ENCODE measurements around the gene UNC5B.

The UNC5B gene

DNA sequence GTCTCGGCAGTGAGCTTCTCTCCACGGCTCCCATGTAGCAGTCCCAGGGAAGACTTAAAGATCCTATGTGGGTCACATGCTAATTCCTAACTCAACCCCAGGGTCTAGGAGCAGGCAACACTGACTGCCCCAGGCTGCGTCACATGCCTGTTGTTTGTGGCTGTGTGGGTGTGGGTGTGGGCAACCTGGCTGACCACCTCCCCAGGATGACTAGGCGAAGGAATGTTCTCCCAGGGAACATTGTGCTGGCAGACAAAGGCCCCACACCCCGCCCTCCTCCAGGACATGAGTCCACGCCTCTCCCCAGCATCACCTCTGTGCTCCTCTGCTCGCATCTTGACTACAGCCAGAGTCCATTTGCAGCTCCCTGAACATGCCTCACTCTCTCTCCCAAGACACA is 137.0 kb downstream of the UNC5B start:
- no peak for DNase-seq

DNA sequence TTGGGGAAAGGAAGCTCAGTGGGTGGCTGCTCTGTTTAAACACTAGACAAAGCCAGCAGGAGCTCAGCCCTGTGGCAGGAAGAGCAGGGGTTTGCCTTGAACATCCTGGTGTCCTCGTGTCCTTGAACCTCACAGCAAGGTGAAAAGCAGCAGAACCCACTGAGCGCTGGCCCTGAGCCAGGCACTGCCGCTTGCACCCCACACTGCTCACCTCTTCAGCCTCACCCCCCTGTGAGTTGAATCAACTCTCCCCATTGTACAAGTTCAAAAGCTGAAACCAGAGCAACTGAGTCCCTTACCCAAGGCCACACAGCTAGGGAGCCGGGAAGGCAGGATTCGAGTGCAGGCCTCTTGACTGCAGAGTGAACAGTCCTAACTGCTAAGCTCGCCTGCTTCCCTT is 138.7 kb downstream of the UNC5B start:
- no peak for DNase-seq

DNA sequence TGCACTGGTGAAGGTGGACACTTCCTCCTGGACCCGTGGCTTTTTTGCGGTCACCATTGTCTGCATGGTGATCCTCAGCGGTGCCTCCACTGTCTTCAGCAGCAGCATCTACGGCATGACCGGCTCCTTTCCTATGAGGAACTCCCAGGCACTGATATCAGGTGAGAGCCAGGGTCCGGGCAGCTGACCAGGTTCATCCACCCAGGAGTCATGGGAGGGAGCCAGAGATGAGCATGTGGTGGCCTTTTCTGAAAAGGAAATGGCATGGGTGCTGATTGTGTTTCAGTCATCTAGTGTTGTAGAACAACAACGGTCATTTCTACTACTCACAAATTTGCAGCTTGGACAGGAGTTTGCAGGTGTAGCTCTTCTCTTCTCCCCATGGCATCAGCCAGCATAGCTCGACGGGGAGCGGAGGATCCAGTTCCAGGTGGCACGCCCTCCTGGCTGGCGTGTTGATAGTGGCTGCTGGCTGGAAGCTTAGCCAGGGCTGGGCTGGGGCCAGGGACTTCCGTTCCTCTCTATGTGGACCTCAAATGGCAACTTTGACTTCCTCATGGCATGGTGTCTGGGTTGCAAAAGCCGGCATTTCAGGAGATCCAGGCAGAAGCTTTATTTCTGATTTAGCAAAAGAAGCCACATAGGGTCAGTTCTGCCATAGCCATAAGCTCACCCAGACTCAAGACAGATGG is 139.4 kb downstream of the UNC5B start:
- DNase-seq: peak; percentile 38 to 79
